A549 (cell line): ENCODE data around the gene MUC4. TPM values are rescaled to one million over a fixed set of nuclear protein-coding genes. Genes with fewer than 3 reads are reported as not detected.

Source experiments
- ATAC-seq, 2 experiments: fragments of 200-7000 bp in 1 of 2; fragments of >200 bp in 1 of 2; cut with Nextera tagmentation in 1 of 2; cut with Tn5 transposase in 1 of 2; 3 replicates each; pipeline versions ENCODE4 v1.8.0 to v1.9.1; 2018 to 2020; ENCODE audit warnings: mild to moderate bottlenecking in 1 of 2, moderate library complexity in 1 of 2
- CTCF ChIA-PET: fragments of 300-600 bp; sonication (Branson Sonifier 250); formaldehyde crosslinking; extraction: SDS; loops from one replicate; lab custom pipeline; 2021; ENCODE audit warnings: antibody characterized with exemption, inconsistent platforms; lab: Yijun Ruan, JAX
- POLR2A ChIA-PET: fragments of 350-600 bp; formaldehyde crosslinking; extraction: SDS; loops from one replicate; lab custom pipeline; 2021; ENCODE audit warnings: antibody characterized with exemption, inconsistent platforms; lab: Yijun Ruan, JAX
- DNase-seq, 2 experiments: peaks; one replicate each; pipeline versions ENCODE4 v3.0.0 to v3.0.0-alpha.2; 2011 to 2016; ENCODE audit warnings: low read depth in 1 of 2, low spot score in 1 of 2
- FAIRE-seq: peaks from 2 replicates; lab custom pipeline; 2011; peaks lifted over from hg19 to GRCh38; lab: Jason Lieb, UNC
- H3K27ac ChIP-seq, 2 experiments: fragments of >200 bp; sonication (Bioruptor Twin); formaldehyde crosslinking; 3 replicates each; pipeline ENCODE4 v1.5.1; 2016 to 2017
- H3K4me1 ChIP-seq: fragments of >200 bp; sonication (Bioruptor Twin); formaldehyde crosslinking; 3 replicates; pipeline ENCODE4 v1.6.1; 2016
- H3K4me2 ChIP-seq: fragments of >200 bp; sonication (Bioruptor Twin); formaldehyde crosslinking; 3 replicates; pipeline ENCODE4 v1.6.1; 2016
- H3K4me3 ChIP-seq: fragments of >200 bp; sonication (Bioruptor Twin); formaldehyde crosslinking; 3 replicates; pipeline ENCODE4 v1.5.1; 2016
- H3K9me3 ChIP-seq: fragments of >200 bp; sonication (Bioruptor Twin); formaldehyde crosslinking; 3 replicates; pipeline ENCODE4 v1.6.1; 2016
- ATOH8 ChIP-seq: fragments of 250-450 bp; sonication (Bioruptor Pico); IDR thresholded peaks from 2 replicates; pipeline ENCODE4 v1.5.0; 2020; ENCODE audit warnings: low read depth, mild to moderate bottlenecking, moderate library complexity
- BCL3 ChIP-seq: fragments of >200 bp; sonication (Bioruptor Twin); formaldehyde crosslinking; IDR thresholded peaks from 3 replicates; pipeline ENCODE4 v1.6.1; 2016
- BHLHE40 ChIP-seq: IDR thresholded peaks from 2 replicates; pipeline ENCODE4 v1.6.1; 2012; ENCODE audit warnings: low read depth, low read length, inconsistent platforms
- CBX8 ChIP-seq: fragments of 200-600 bp; sonication (generic); IDR thresholded peaks from 2 replicates; pipeline ENCODE4 v1.6.1; 2016
- ESRRA ChIP-seq: fragments of 150-350 bp; IDR thresholded peaks from 2 replicates; pipeline ENCODE4 v1.6.1; 2014; ENCODE audit warnings: mild to moderate bottlenecking, low read length, borderline replicate concordance
- FOSB ChIP-seq: fragments of 250-450 bp; sonication (Bioruptor Pico); IDR thresholded peaks from 2 replicates; pipeline ENCODE4 v1.5.0; 2020; ENCODE audit warnings: mild to moderate bottlenecking, moderate library complexity
- FOXS1 ChIP-seq: fragments of 250-450 bp; sonication (Bioruptor Pico); IDR thresholded peaks from 2 replicates; pipeline ENCODE4 v1.5.0; 2020; ENCODE audit warnings: mild to moderate bottlenecking, moderate library complexity
- HES2 ChIP-seq: fragments of >200 bp; sonication (Bioruptor Twin); formaldehyde crosslinking; IDR thresholded peaks from 2 replicates; pipeline ENCODE4 v1.6.1; 2016
- HEYL ChIP-seq: fragments of 250-450 bp; sonication (Bioruptor Pico); IDR thresholded peaks from 2 replicates; pipeline ENCODE4 v1.8.0; 2021; ENCODE audit warnings: mild to moderate bottlenecking, moderate library complexity
- HOXB13 ChIP-seq: fragments of 250-450 bp; sonication (Bioruptor Pico); IDR thresholded peaks from 2 replicates; pipeline ENCODE4 v1.5.0; 2020; ENCODE audit warnings: low read depth, mild to moderate bottlenecking, moderate library complexity
- HOXB5 ChIP-seq: fragments of 250-450 bp; sonication (Bioruptor Pico); IDR thresholded peaks from 2 replicates; pipeline ENCODE4 v1.5.0; 2020; ENCODE audit warnings: mild to moderate bottlenecking, moderate library complexity
- JUN ChIP-seq, 2 experiments: fragments of >200 bp; sonication (Bioruptor Twin); formaldehyde crosslinking; IDR thresholded peaks; 2 replicates in 1 of 2; 3 replicates in 1 of 2; pipeline ENCODE4 v1.6.1; 2016 to 2017
- KDM1A ChIP-seq: fragments of 200-600 bp; sonication (generic); IDR thresholded peaks from 2 replicates; pipeline ENCODE4 v1.6.1; 2016; ENCODE audit warnings: low read depth, mild to moderate bottlenecking
- KDM5A ChIP-seq: fragments of 200-600 bp; sonication (generic); IDR thresholded peaks from 2 replicates; pipeline ENCODE4 v1.6.1; 2016; ENCODE audit warnings: antibody characterized with exemption, mild to moderate bottlenecking
- MAX ChIP-seq: IDR thresholded peaks from 2 replicates; pipeline ENCODE4 v1.6.1; 2012
- MAZ ChIP-seq: fragments of 150-350 bp; IDR thresholded peaks from 2 replicates; pipeline ENCODE4 v1.6.1; 2014; ENCODE audit warnings: antibody characterized with exemption, low read depth, low read length, borderline replicate concordance
- NPAS2 ChIP-seq: fragments of 250-450 bp; sonication (Bioruptor Pico); IDR thresholded peaks from 2 replicates; pipeline ENCODE4 v1.8.0; 2022; ENCODE audit warnings: mild to moderate bottlenecking, moderate library complexity, borderline replicate concordance
- NR3C1 ChIP-seq: fragments of >200 bp; sonication (Bioruptor Twin); formaldehyde crosslinking; IDR thresholded peaks from 3 replicates; pipeline ENCODE4 v1.6.1; 2017
- POLR2A ChIP-seq: IDR thresholded peaks from 2 replicates; pipeline ENCODE4 v1.6.1; 2012; ENCODE audit warnings: mild to moderate bottlenecking, low read length
- POLR2AphosphoS2 ChIP-seq: conservative IDR thresholded peaks from 2 replicates; pipeline ENCODE4 v1.6.1; 2012; ENCODE audit warnings: low read length, improper control_type of control experiment, inconsistent platforms
- RARB ChIP-seq: fragments of 250-450 bp; sonication (Bioruptor Pico); IDR thresholded peaks from 2 replicates; pipeline ENCODE4 v1.8.0; 2021; ENCODE audit warnings: mild to moderate bottlenecking, moderate library complexity
- RFX5 ChIP-seq: fragments of 450-650 bp; IDR thresholded peaks from 2 replicates; pipeline ENCODE4 v1.7.1; 2014; ENCODE audit warnings: antibody characterized with exemption, mild to moderate bottlenecking, moderate library complexity
- SMC3 ChIP-seq: fragments of >200 bp; sonication (Bioruptor Twin); formaldehyde crosslinking; IDR thresholded peaks from 3 replicates; pipeline ENCODE4 v1.6.1; 2018; ENCODE audit warnings: inconsistent platforms
- SREBF2 ChIP-seq: fragments of 450-650 bp; IDR thresholded peaks from 2 replicates; pipeline ENCODE4 v1.6.1; 2014; ENCODE audit warnings: mild to moderate bottlenecking, moderate library complexity
- TP53 ChIP-seq: fragments of 250-450 bp; sonication (Bioruptor Pico); IDR thresholded peaks from 2 replicates; pipeline ENCODE4 v1.5.0; 2021; ENCODE audit warnings: mild to moderate bottlenecking, moderate library complexity
- ZNF302 ChIP-seq: fragments of 250-450 bp; sonication (Bioruptor Pico); IDR thresholded peaks from 2 replicates; pipeline ENCODE4 v1.9.0; 2021; ENCODE audit warnings: inconsistent platforms, mild to moderate bottlenecking, moderate library complexity
- ZSCAN20 ChIP-seq: fragments of 250-450 bp; sonication (Bioruptor Pico); IDR thresholded peaks from 2 replicates; pipeline ENCODE4 v1.8.0; 2022; ENCODE audit warnings: mild to moderate bottlenecking, moderate library complexity
- WGBS: methylation state at CpG from one replicate; pipeline ENCODE4 v1.1.6; 2017; ENCODE audit errors: missing lambda C conversion rate; 5-methylcytosine and 5-hydroxymethylcytosine counted together
- polyA plus RNA-seq, 4 experiments: library from polyadenylated mRNA; depleted of rRNA in 3 of 4; stranded (reverse); fragments of >200 nt; fragmentation: RNase III in 1 of 4; extraction: RNeasy Plus Mini Kit Qiagen cat#74134 plus additional on column Dnase treatment in 1 of 4; gene quantifications; 2 replicates in 3 of 4; 3 replicates in 1 of 4; pipeline ENCODE4 v1.2.3, GENCODE V29; 2011 to 2017

MUC4 gene
- polyA plus RNA-seq, 2 of the 4 experiments (the other 2 are of a cell fraction): 0.04 TPM; not detected in 1

GRCh38 chr3:195809796-195810454 lies 1.8 kb downstream of the MUC4 start:
- ChIA-PET POLR2A (no interaction called here), CTCF (interaction anchor here (2.4 kb wide), 1 partner anchor 41 kb away, joined by 10 read pairs; no protein-coding TSS in a partner anchor)
- DNase-seq (no peak), ATAC-seq (peak in 1 of 2 experiments; percentile 13; a peak in 1 of 6 replicates), FAIRE-seq (no peak)
- H3K27ac ChIP-seq: no peak overlapping the region
- H3K4me3 ChIP-seq: no peak overlapping the region
- H3K9me3 ChIP-seq: no peaks in the 10 kb centered on the region
- TF ChIP-seq BCL3: no peak
- TF ChIP-seq SMC3: no peak
- no peak for TF ChIP-seq HOXB5
- TF ChIP-seq ZNF302 (CRISPR knock-in tag): no peak
- no peak for TF ChIP-seq POLR2AphosphoS2
- TF ChIP-seq POLR2A: no peak
- no peak for TF ChIP-seq KDM1A
- TF ChIP-seq RARB (CRISPR knock-in tag): no peak
- TF ChIP-seq HES2: no peak
- no peak for TF ChIP-seq HEYL (CRISPR knock-in tag)
- TF ChIP-seq BHLHE40: no peak
- 78% methylated on average over 16 of the region's 22 CpGs for WGBS
- H3K4me1 ChIP-seq: no peaks in the 10 kb centered on the region
- no peak overlapping the region for H3K4me2 ChIP-seq

- Histone ChIP-seq H3K4me1 (no peaks in the 10 kb centered on the region), H3K9me3 (no peaks in the 10 kb centered on the region), H3K27ac (no peak overlapping the region), H3K4me2 (no peak overlapping the region), H3K4me3 (no peak overlapping the region)
- ATAC-seq: no peak
- FAIRE-seq: no peak
- DNase-seq: no peak
- 73% methylated on average over 17 of the region's 17 CpGs for WGBS
- no peak for TF ChIP-seq ZSCAN20
- no peak for TF ChIP-seq BHLHE40
- TF ChIP-seq FOSB (CRISPR knock-in tag): no peak
- TF ChIP-seq MAX: no peak
- no peak for TF ChIP-seq NPAS2
- no peak for TF ChIP-seq RFX5
- TF ChIP-seq SMC3: no peak
- no peak for TF ChIP-seq TP53
- TF ChIP-seq NR3C1: no peak
- no peak for TF ChIP-seq ESRRA
- no peak for TF ChIP-seq CBX8
- TF ChIP-seq FOXS1: no peak
- TF ChIP-seq SREBF2: no peak
- no peak for TF ChIP-seq MAZ
- TF ChIP-seq ATOH8 (CRISPR knock-in tag): no peak
- TF ChIP-seq KDM5A: no peak
- no peak for TF ChIP-seq HOXB13 (CRISPR knock-in tag)
- TF ChIP-seq JUN (IDR thresholded peaks at IDR 0.05): no peak
- POLR2A ChIA-PET: no interaction called here
- CTCF ChIA-PET: interaction anchor here (2.4 kb wide), 1 partner anchor 41 kb away, joined by 10 read pairs; no protein-coding TSS in a partner anchor
Observed at GRCh38 chr3:195809291-195809785, 2.4 kb downstream of the MUC4 start.
